PC-9 (cell line): Measurements from ENCODE around the gene PLEKHJ1. TPM values are rescaled to one million over a fixed set of nuclear protein-coding genes. Genes with fewer than 3 reads are reported as not detected.

Experiments
- BruUV-seq: library from RNA; stranded (reverse); fragments of 400-500 nt; replicated peaks from 2 replicates; lab custom pipeline; 2021; lab: Mats Ljungman, UMichigan
- CTCF ChIA-PET: fragments of 300-600 bp; sonication (Branson Sonifier 250); formaldehyde crosslinking; loops from one replicate; lab custom pipeline; 2022; ENCODE audit warnings: antibody characterized with exemption; lab: Charles Lee
- POLR2A ChIA-PET: fragments of 300-600 bp; sonication (Branson Sonifier 250); formaldehyde crosslinking; loops from one replicate; lab custom pipeline; 2022; ENCODE audit warnings: antibody characterized with exemption; ENCODE audit not compliant: unreplicated experiment; lab: Charles Lee
- DNase-seq, 2 experiments: peaks; one replicate each; pipeline versions ENCODE4 v3.0.0 to v3.0.0-alpha.2; 2015 to 2022; ENCODE audit warnings: mixed read lengths in 1 of 2
- H2AFZ ChIP-seq: fragments of 200-600 bp; sonication (generic); 2 replicates; pipeline ENCODE4 v1.8.1; 2017; ENCODE audit warnings: antibody characterized with exemption
- H3F3A ChIP-seq: fragments of 200-600 bp; sonication (generic); 2 replicates; pipeline ENCODE4 v1.8.1; 2017; ENCODE audit warnings: antibody characterized with exemption, mild to moderate bottlenecking, low read depth; ENCODE audit not compliant: insufficient read depth
- H3K27ac ChIP-seq: fragments of 200-600 bp; sonication (generic); 2 replicates; pipeline ENCODE4 v1.6.1; 2016; ENCODE audit warnings: mixed run types
- H3K27me3 ChIP-seq: fragments of 200-600 bp; sonication (generic); 2 replicates; pipeline ENCODE4 v1.6.1; 2016; ENCODE audit warnings: low read depth, mixed run types; ENCODE audit not compliant: insufficient read depth
- H3K36me3 ChIP-seq: fragments of 200-600 bp; sonication (generic); 2 replicates; pipeline ENCODE4 v1.6.1; 2016; ENCODE audit warnings: low read depth, mixed run types
- H3K4me1 ChIP-seq: fragments of 200-600 bp; sonication (generic); replicated peaks from 2 replicates; pipeline ENCODE4 v1.6.1; 2016; ENCODE audit warnings: mixed run types; ENCODE audit not compliant: insufficient read depth
- H3K4me2 ChIP-seq: fragments of 200-600 bp; sonication (generic); 2 replicates; pipeline ENCODE4 v1.6.1; 2017; ENCODE audit warnings: mixed run types
- H3K4me3 ChIP-seq: fragments of 200-600 bp; sonication (generic); 2 replicates; pipeline ENCODE4 v1.6.1; 2016; ENCODE audit warnings: mixed run types
- H3K79me2 ChIP-seq: fragments of 200-600 bp; sonication (generic); 2 replicates; pipeline ENCODE4 v1.6.1; 2017; ENCODE audit warnings: low read depth, mixed run types
- H3K9me2 ChIP-seq: fragments of 200-600 bp; sonication (generic); 2 replicates; pipeline ENCODE4 v1.8.1; 2017; ENCODE audit warnings: mild to moderate bottlenecking; ENCODE audit not compliant: insufficient read depth
- H3K9me3 ChIP-seq: fragments of 200-600 bp; sonication (generic); 2 replicates; pipeline ENCODE4 v1.8.1; 2016; ENCODE audit warnings: low read depth; ENCODE audit not compliant: insufficient read depth
- H4K20me1 ChIP-seq: fragments of 200-600 bp; sonication (generic); 2 replicates; pipeline ENCODE4 v1.8.1; 2017; ENCODE audit not compliant: insufficient read depth
- EZH2 ChIP-seq: fragments of 200-600 bp; sonication (generic); IDR thresholded peaks from 2 replicates; pipeline ENCODE4 v1.8.0; 2017; ENCODE audit warnings: antibody characterized with exemption, low read depth
- intact Hi-C: fragments of 100-400 bp; cut with micrococcal nuclease; formaldehyde crosslinking; loops from one replicate; pipeline ENCODE4 v1.10.0; 2022; ENCODE audit not compliant: unreplicated experiment
- microRNA-seq: library from miRNA; unstranded; fragments of <30 nt; microRNA quantifications from one replicate; pipeline ENCODE4 v1.2.0, GENCODE V29; 2021; ENCODE audit warnings: borderline number of aligned reads, borderline replicate concordance
- total RNA-seq: library from RNA; stranded (reverse); gene quantifications from 2 replicates; pipeline ENCODE4 v1.2.3, GENCODE V29; 2021
- TF ChIP-seq, protein P1 (sequence below): fragments of 200-600 bp; sonication (generic); conservative IDR thresholded peaks from 2 replicates; pipeline ENCODE4 v1.6.1; 2017; ENCODE audit warnings: mixed run types, antibody characterized with exemption, mild to moderate bottlenecking, moderate library complexity

PLEKHJ1 gene
- total RNA-seq, 1 experiment from 2014 or later, result 38.6 TPM

DNA sequence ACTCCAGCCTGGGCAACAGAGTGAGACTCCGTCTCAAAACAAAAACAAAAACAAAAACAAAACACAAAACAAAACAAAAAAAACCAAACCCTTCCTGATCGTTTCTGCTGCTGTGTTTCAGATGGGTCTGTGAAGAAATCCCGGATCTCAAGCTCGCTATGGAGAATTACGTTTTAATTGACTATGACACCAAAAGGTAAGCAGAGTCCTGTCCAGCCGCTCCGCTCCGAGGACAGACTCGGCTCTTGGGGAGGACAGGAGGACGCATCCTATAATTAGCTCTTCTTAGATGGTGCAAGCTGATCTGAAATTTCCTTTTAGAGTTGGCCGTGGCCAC lies 50.4 kb downstream of the PLEKHJ1 start:
- intact Hi-C loops, result no loop called here
- Histone ChIP-seq H3K4me3 (no peak overlapping the region), H3K36me3 (no peaks in the 10 kb centered on the region), H3K27me3 (no peaks in the 10 kb centered on the region), H2AFZ (no peak overlapping the region), H3K27ac (no peak overlapping the region), H3K4me2 (no peak overlapping the region), H3F3A (no peaks in the 10 kb centered on the region), H3K4me1 (no peaks in the 10 kb centered on the region), H3K9me3 (no peaks in the 10 kb centered on the region), H4K20me1 (no peaks in the 10 kb centered on the region; the same call in 1 of the 2 replicates), H3K9me2 (no peaks in the 10 kb centered on the region), H3K79me2 (no peaks in the 10 kb centered on the region)
- POLR2A ChIA-PET, result interaction anchor here (0.7 kb wide), 1 partner anchor 493 kb away, joined by 3 read pairs; no protein-coding TSS in a partner anchor
- TF ChIP-seq, protein P1, sequence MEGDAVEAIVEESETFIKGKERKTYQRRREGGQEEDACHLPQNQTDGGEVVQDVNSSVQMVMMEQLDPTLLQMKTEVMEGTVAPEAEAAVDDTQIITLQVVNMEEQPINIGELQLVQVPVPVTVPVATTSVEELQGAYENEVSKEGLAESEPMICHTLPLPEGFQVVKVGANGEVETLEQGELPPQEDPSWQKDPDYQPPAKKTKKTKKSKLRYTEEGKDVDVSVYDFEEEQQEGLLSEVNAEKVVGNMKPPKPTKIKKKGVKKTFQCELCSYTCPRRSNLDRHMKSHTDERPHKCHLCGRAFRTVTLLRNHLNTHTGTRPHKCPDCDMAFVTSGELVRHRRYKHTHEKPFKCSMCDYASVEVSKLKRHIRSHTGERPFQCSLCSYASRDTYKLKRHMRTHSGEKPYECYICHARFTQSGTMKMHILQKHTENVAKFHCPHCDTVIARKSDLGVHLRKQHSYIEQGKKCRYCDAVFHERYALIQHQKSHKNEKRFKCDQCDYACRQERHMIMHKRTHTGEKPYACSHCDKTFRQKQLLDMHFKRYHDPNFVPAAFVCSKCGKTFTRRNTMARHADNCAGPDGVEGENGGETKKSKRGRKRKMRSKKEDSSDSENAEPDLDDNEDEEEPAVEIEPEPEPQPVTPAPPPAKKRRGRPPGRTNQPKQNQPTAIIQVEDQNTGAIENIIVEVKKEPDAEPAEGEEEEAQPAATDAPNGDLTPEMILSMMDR, result no peak
- TF ChIP-seq EZH2, result no peak
- no TSS peak for BruUV-seq
- CTCF ChIA-PET, result interaction anchor here (0.7 kb wide), 1 partner anchor 35 kb away, joined by 4 read pairs; no protein-coding TSS in a partner anchor
- no peak for DNase-seq

DNA sequence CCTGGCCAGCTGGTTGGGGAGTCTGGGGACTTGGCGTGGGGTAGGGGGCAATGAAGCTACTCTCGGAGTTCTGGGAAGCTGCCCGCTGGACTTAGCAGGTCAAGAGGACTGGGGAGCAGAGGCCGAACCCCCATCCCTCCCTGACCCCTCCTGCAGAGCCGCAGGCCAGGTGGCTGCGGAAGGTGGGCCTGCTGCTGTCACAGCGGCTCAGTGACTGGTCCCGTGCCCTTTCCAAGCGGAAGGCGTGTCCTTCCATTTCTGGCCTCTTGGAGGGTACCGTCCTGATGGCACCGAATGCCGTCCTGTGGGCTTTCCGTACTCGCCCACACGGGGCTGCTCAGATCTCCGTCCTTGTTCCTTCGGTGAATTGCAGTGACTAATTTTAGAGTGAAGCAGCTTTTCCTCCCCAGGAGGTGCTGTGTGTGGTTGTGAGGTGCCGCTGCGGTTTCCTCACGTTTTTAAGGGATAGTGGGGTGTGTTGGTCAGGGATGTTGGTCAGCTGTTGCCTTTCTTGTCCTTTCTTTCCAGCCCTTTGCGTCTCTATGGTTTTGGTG lies 51.6 kb downstream of the PLEKHJ1 start:
- no peak for DNase-seq
- Histone ChIP-seq H4K20me1 (peaks cover 8% of the 10 kb centered on the region; the same call in 1 of the 2 replicates), H3K4me3 (no peak overlapping the region), H3K36me3 (no peaks in the 10 kb centered on the region), H2AFZ (no peak overlapping the region), H3K4me2 (no peak overlapping the region), H3K27me3 (no peaks in the 10 kb centered on the region), H3K4me1 (no peaks in the 10 kb centered on the region), H3K79me2 (peaks cover 4% of the 10 kb centered on the region), H3K9me2 (no peaks in the 10 kb centered on the region), H3F3A (no peaks in the 10 kb centered on the region), H3K27ac (no peak overlapping the region), H3K9me3 (no peaks in the 10 kb centered on the region)
- intact Hi-C loops, result no loop called here
- ChIA-PET POLR2A (no interaction called here), CTCF (no interaction called here)
- no peak for TF ChIP-seq EZH2
- TF ChIP-seq, protein P1, result no peak
- no TSS peak for BruUV-seq

Small RNAs within 50 kb of the gene (microRNA-seq; reads per million reads assigned to microRNA genes)
- gene MIR1227 (3.4 reads per million), gene MIR4321 (not detected)

Other genes with a start within 250 kb of the PLEKHJ1 start
- gene BTBD2, start 220.6 kb downstream of the PLEKHJ1 start, total RNA-seq, result 79.2 and 81.0 TPM in 2 replicates
- 132 and 166 TPM in 2 replicates for gene MKNK2, start 185.1 kb downstream of the PLEKHJ1 start, total RNA-seq
- gene MOB3A, start 140.0 kb downstream of the PLEKHJ1 start, total RNA-seq, result 22.8 and 28.9 TPM in 2 replicates
- gene IZUMO4, start 139.4 kb downstream of the PLEKHJ1 start, total RNA-seq, result 1.5 and 2.4 TPM in 2 replicates
- gene AP3D1, start 84.8 kb downstream of the PLEKHJ1 start, total RNA-seq, result 75.5 and 87.2 TPM in 2 replicates
- 16.0 and 23.9 TPM in 2 replicates for gene DOT1L, start 72.4 kb downstream of the PLEKHJ1 start, total RNA-seq
- 73.5 and 83.0 TPM in 2 replicates for gene SF3A2, start 495 bp upstream of the PLEKHJ1 start, total RNA-seq
- gene AMH, start 13.0 kb upstream of the PLEKHJ1 start, total RNA-seq, result 6.9 and 8.1 TPM in 2 replicates
- gene JSRP1, start 20.1 kb upstream of the PLEKHJ1 start, total RNA-seq, result 1.1 and 1.4 TPM in 2 replicates
- not detected in 2 replicates for gene PEAK3, start 45.8 kb upstream of the PLEKHJ1 start, total RNA-seq
- 0.18 TPM in 1 of 2 replicates, not detected in the other for gene LINGO3, start 71.8 kb upstream of the PLEKHJ1 start, total RNA-seq
- 80.2 and 83.4 TPM in 2 replicates for gene LSM7, start 92.3 kb upstream of the PLEKHJ1 start, total RNA-seq
- gene SPPL2B, start 92.4 kb upstream of the PLEKHJ1 start, total RNA-seq, result 49.6 and 64.1 TPM in 2 replicates
- gene TMPRSS9, start 123.9 kb upstream of the PLEKHJ1 start, total RNA-seq, result 0.10 and 0.20 TPM in 2 replicates
- 80.0 and 81.9 TPM in 2 replicates for gene TIMM13, start 191.3 kb upstream of the PLEKHJ1 start, total RNA-seq
- gene LMNB2, start 220.6 kb upstream of the PLEKHJ1 start, total RNA-seq, result 109 and 114 TPM in 2 replicates
- gene GADD45B, start 239.8 kb upstream of the PLEKHJ1 start, total RNA-seq, result 24.7 and 35.5 TPM in 2 replicates